ENCODE data around the gene DAAM1. TPM values are rescaled to one million over a fixed set of nuclear protein-coding genes. Genes with fewer than 3 reads are reported as not detected.

The DAAM1 gene
- total RNA-seq, 1 experiment from 2014 or later, result 13.3 TPM

DNA sequence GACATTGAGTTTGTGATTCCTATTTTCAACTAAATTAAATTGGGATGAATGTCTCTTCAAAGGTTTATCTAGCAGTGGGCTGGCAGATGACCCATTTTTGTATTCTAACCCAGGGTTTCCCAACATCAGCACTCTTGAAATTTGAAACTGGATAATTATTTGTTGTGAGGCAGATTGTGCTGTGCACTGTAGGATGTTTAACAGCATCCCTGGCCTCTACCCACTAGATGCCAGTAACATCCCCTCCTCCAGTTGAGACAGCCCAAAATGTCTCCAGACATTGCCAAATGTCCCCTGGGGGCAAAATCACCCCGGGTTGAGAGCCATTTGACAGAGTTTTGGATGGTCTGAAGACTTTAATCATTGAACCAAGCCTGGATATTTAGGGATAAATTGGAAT lies 11.1 kb downstream of the DAAM1 start:
- Histone ChIP-seq H3K27me3 (ENCODE audit: control insufficient read depth, insufficient read depth, low read length) (no peaks in the 10 kb centered on the region), H3K4me3 (ENCODE audit: low read depth in 2 of 2, low read length in 2 of 2) (no peak overlapping the region), H3K4me1 (ENCODE audit: control insufficient read depth, insufficient read depth, low read length) (no peaks in the 10 kb centered on the region; the same call in 1 of the 2 replicates), H3K36me3 (ENCODE audit: control insufficient read depth, insufficient read depth, low read length) (no peaks in the 10 kb centered on the region), H3K27ac (ENCODE audit: low read length) (no peak overlapping the region), H3K9me3 (ENCODE audit: control insufficient read depth, insufficient read depth, low read depth, low read length) (no peaks in the 10 kb centered on the region)
- intact Hi-C loops (cut with micrococcal nuclease; ENCODE audit: unreplicated experiment), result no loop called here
- ATAC-seq (no peak), DNase-seq (ENCODE audit: low read depth, low spot score) (no peak)
- in situ Hi-C loops (cut with HindIII; ENCODE audit: low pct_unique_long_range_greater_than_20kb, low sequenced_read_pairs), result no loop called here
- ChIA-PET CTCF (no interaction called here), POLR2A (interaction anchor here (0.5 kb wide), 1 partner anchor 70 kb away, joined by 5 read pairs; no protein-coding TSS in a partner anchor)
- TF ChIP-seq POLR2AphosphoS5 (IDR thresholded peaks at IDR 0.05; ENCODE audit: low read depth, low read length) (no peak), SIN3A (IDR thresholded peaks at IDR 0.05; ENCODE audit: borderline replicate concordance, insufficient read depth, low read depth, low read length) (no peak), TCF7L2 (IDR thresholded peaks at IDR 0.05; ENCODE audit: low read depth, low read length) (no peak)
- TF ChIP-seq, protein P1, sequence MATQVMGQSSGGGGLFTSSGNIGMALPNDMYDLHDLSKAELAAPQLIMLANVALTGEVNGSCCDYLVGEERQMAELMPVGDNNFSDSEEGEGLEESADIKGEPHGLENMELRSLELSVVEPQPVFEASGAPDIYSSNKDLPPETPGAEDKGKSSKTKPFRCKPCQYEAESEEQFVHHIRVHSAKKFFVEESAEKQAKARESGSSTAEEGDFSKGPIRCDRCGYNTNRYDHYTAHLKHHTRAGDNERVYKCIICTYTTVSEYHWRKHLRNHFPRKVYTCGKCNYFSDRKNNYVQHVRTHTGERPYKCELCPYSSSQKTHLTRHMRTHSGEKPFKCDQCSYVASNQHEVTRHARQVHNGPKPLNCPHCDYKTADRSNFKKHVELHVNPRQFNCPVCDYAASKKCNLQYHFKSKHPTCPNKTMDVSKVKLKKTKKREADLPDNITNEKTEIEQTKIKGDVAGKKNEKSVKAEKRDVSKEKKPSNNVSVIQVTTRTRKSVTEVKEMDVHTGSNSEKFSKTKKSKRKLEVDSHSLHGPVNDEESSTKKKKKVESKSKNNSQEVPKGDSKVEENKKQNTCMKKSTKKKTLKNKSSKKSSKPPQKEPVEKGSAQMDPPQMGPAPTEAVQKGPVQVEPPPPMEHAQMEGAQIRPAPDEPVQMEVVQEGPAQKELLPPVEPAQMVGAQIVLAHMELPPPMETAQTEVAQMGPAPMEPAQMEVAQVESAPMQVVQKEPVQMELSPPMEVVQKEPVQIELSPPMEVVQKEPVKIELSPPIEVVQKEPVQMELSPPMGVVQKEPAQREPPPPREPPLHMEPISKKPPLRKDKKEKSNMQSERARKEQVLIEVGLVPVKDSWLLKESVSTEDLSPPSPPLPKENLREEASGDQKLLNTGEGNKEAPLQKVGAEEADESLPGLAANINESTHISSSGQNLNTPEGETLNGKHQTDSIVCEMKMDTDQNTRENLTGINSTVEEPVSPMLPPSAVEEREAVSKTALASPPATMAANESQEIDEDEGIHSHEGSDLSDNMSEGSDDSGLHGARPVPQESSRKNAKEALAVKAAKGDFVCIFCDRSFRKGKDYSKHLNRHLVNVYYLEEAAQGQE (IDR thresholded peaks at IDR 0.05; ENCODE audit: insufficient read depth in 1 of 2, low read depth in 2 of 2, low read length in 1 of 2), result no peak
- TF ChIP-seq, protein P2, sequence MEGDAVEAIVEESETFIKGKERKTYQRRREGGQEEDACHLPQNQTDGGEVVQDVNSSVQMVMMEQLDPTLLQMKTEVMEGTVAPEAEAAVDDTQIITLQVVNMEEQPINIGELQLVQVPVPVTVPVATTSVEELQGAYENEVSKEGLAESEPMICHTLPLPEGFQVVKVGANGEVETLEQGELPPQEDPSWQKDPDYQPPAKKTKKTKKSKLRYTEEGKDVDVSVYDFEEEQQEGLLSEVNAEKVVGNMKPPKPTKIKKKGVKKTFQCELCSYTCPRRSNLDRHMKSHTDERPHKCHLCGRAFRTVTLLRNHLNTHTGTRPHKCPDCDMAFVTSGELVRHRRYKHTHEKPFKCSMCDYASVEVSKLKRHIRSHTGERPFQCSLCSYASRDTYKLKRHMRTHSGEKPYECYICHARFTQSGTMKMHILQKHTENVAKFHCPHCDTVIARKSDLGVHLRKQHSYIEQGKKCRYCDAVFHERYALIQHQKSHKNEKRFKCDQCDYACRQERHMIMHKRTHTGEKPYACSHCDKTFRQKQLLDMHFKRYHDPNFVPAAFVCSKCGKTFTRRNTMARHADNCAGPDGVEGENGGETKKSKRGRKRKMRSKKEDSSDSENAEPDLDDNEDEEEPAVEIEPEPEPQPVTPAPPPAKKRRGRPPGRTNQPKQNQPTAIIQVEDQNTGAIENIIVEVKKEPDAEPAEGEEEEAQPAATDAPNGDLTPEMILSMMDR (IDR thresholded peaks at IDR 0.05), result no peak; the same call in 1 of the 2 replicates
- no TSS peak for BruUV-seq (replicated peaks)

DNA sequence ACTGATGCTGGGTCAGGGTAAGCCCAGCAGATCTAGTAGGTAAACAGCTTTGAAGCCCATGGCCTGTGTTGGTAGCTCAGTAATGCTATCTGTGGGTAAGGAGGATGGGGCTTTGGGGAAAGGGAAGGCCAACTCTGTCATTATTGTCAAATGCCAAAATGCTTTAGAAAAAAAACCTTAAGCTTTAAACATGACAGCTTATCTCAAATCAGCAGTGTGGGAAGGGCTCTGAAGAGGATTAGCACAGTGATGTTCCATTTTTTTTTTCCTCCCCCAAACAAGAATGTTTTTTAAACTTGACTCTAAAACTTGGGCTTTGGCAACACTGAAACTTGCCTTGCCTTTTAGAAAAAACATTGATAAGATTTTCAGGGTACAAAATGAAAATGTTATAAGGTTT lies 11.7 kb downstream of the DAAM1 start:
- no peaks in the 10 kb centered on the region for H3K9me3 ChIP-seq (ENCODE audit: control insufficient read depth, insufficient read depth, low read depth, low read length)
- BruUV-seq (replicated peaks), result no TSS peak
- DNase-seq (ENCODE audit: low read depth, low spot score) (no peak), ATAC-seq (no peak)
- CTCF ChIA-PET, result no interaction called here
- no peaks in the 10 kb centered on the region for H3K36me3 ChIP-seq (ENCODE audit: control insufficient read depth, insufficient read depth, low read length)
- in situ Hi-C loops (cut with HindIII; ENCODE audit: low pct_unique_long_range_greater_than_20kb, low sequenced_read_pairs), result no loop called here
- H3K4me1 ChIP-seq (ENCODE audit: control insufficient read depth, insufficient read depth, low read length), result no peaks in the 10 kb centered on the region; the same call in 1 of the 2 replicates
- TF ChIP-seq, protein P1 (IDR thresholded peaks at IDR 0.05; ENCODE audit: insufficient read depth in 1 of 2, low read depth in 2 of 2, low read length in 1 of 2), result no peak
- TF ChIP-seq TCF7L2 (IDR thresholded peaks at IDR 0.05; ENCODE audit: low read depth, low read length) (no peak), SIN3A (IDR thresholded peaks at IDR 0.05; ENCODE audit: borderline replicate concordance, insufficient read depth, low read depth, low read length) (no peak), POLR2AphosphoS5 (IDR thresholded peaks at IDR 0.05; ENCODE audit: low read depth, low read length) (no peak)
- TF ChIP-seq, protein P2 (IDR thresholded peaks at IDR 0.05), result no peak
- no peaks in the 10 kb centered on the region for H3K27me3 ChIP-seq (ENCODE audit: control insufficient read depth, insufficient read depth, low read length)
- POLR2A ChIA-PET, result interaction anchor here (0.5 kb wide), 1 partner anchor 70 kb away, joined by 5 read pairs; no protein-coding TSS in a partner anchor
- no peak overlapping the region for H3K27ac ChIP-seq (ENCODE audit: low read length)
- intact Hi-C loops (cut with micrococcal nuclease; ENCODE audit: unreplicated experiment), result no loop called here
- H3K4me3 ChIP-seq (ENCODE audit: low read depth in 2 of 2, low read length in 2 of 2), result no peak overlapping the region

Data from Panc1 (cell line).